A549 (cell line): ENCODE data around the gene TIPARP.

Experiments used
- CBX2 ChIP-seq: fragments of 200-600 bp; sonication (generic); IDR thresholded peaks from 2 replicates; pipeline ENCODE4 v1.6.1; 2016; ENCODE audit warnings: low read depth, mild to moderate bottlenecking, borderline replicate concordance
- CEBPB ChIP-seq, 2 experiments: fragments of >200 bp in 1 of 2; sonication (Bioruptor Twin) in 1 of 2; formaldehyde crosslinking in 1 of 2; IDR thresholded peaks; 2 replicates each; pipeline ENCODE4 v1.6.1; 2012 to 2016
- CHD2 ChIP-seq: fragments of 150-350 bp; IDR thresholded peaks from 2 replicates; pipeline ENCODE4 v1.6.1; 2014; ENCODE audit warnings: low read length; ENCODE audit not compliant: partially characterized antibody
- CTCF ChIP-seq: fragments of >200 bp; sonication (Bioruptor Twin); formaldehyde crosslinking; IDR thresholded peaks from 3 replicates; pipeline ENCODE4 v1.5.1; 2016
- ELK1 ChIP-seq: fragments of 150-350 bp; IDR thresholded peaks from 2 replicates; pipeline ENCODE4 v1.6.1; 2014; ENCODE audit warnings: low read depth, mild to moderate bottlenecking, low read length
- EP300 ChIP-seq, 2 experiments: fragments of >200 bp; sonication (Bioruptor Twin); formaldehyde crosslinking; IDR thresholded peaks; 2 replicates in 1 of 2; 3 replicates in 1 of 2; pipeline ENCODE4 v1.6.1; 2016 to 2017
- GATA3 ChIP-seq: IDR thresholded peaks from 2 replicates; pipeline ENCODE4 v1.6.1; 2012; ENCODE audit warnings: borderline replicate concordance
- HMGXB4 ChIP-seq: fragments of 250-450 bp; sonication (Bioruptor Pico); IDR thresholded peaks from 2 replicates; pipeline ENCODE4 v1.5.0; 2021; ENCODE audit warnings: mild to moderate bottlenecking, moderate library complexity, borderline replicate concordance
- MAX ChIP-seq: IDR thresholded peaks from 2 replicates; pipeline ENCODE4 v1.6.1; 2012
- NFE2L2 ChIP-seq: fragments of 150-350 bp; conservative IDR thresholded peaks from 2 replicates; pipeline ENCODE4 v1.6.1; 2014; ENCODE audit warnings: low read length
- POLR2A ChIP-seq: IDR thresholded peaks from 2 replicates; pipeline ENCODE4 v1.6.1; 2012; ENCODE audit warnings: mild to moderate bottlenecking, low read length
- RAD21 ChIP-seq, 2 experiments: fragments of >200 bp in 1 of 2; sonication (Bioruptor Twin) in 1 of 2; formaldehyde crosslinking in 1 of 2; IDR thresholded peaks in 1 of 2; conservative IDR thresholded peaks in 1 of 2; 2 replicates in 1 of 2; 3 replicates in 1 of 2; pipeline ENCODE4 v1.6.1; 2012 to 2018; ENCODE audit warnings: inconsistent platforms in 1 of 2
- RNF2 ChIP-seq: fragments of 200-600 bp; sonication (generic); IDR thresholded peaks from 2 replicates; pipeline ENCODE4 v1.6.1; 2016; ENCODE audit warnings: low read depth, mild to moderate bottlenecking, antibody characterized with exemption, moderate library complexity, borderline replicate concordance

GRCh38 chr3:156668073-156668763 is 6.2 kb upstream of the TIPARP start:
- TF ChIP-seq CTCF (no peak), EP300 (IDR thresholded peaks at IDR 0.05) (no peak), HMGXB4 (CRISPR knock-in tag) (no peak), RAD21 (conservative IDR thresholded peaks at IDR 0.05 in 1 of 2, IDR thresholded peaks at IDR 0.05 in 1 of 2) (no peak), NFE2L2 (no peak), ELK1 (no peak), CHD2 (no peak), POLR2A (no peak), MAX (no peak), CBX2 (no peak), RNF2 (no peak), GATA3 (no peak), CEBPB (IDR thresholded peaks at IDR 0.05) (no peak)
